Gastroesophageal sphincter (tissue), 4 donors: ENCODE results near the gene AMZ2. TPM values are rescaled to one million over a fixed set of nuclear protein-coding genes. Genes with fewer than 3 reads are reported as not detected.
A peak's percentile ranks its signal among the peaks of the same experiment; 100 is the strongest.
"Not testable (repeated sequence)": the region's sequence is repeated elsewhere in the genome, so short reads cannot be mapped to it uniquely, and the experiment has no call there.

Experiments used
- ATAC-seq: fragments of 150-250 bp; one replicate; pipeline ENCODE4 v1.9.1; 2016; ENCODE audit warnings: mild to moderate bottlenecking, moderate library complexity
- H3K27ac ChIP-seq, 4 donors: fragments of 200-600 bp; sonication (generic) in 3 of 4; 1 replicate in 3 of 4; 2 replicates in 1 of 4; pipeline ENCODE4 v1.5.1; 2016 to 2019
- H3K27me3 ChIP-seq: fragments of 200-600 bp; sonication (generic); one replicate; pipeline ENCODE4 v1.5.1; 2019
- H3K36me3 ChIP-seq, 2 donors: fragments of 200-600 bp; sonication (generic); one replicate each; pipeline ENCODE4 v1.5.1; 2019; ENCODE audit warnings: control low read depth in 1 of 2
- H3K4me1 ChIP-seq, 3 donors: fragments of 200-600 bp; sonication (generic); 1 replicate in 2 of 3; 2 replicates in 1 of 3; pipeline ENCODE4 v1.5.1; 2016 to 2019; ENCODE audit warnings: control low read depth in 2 of 3
- H3K4me3 ChIP-seq, 2 donors: fragments of 200-600 bp; sonication (generic); one replicate each; pipeline ENCODE4 v1.5.1; 2019; ENCODE audit warnings: mild to moderate bottlenecking in 1 of 2, moderate library complexity in 1 of 2
- H3K9me3 ChIP-seq, 3 donors: fragments of 200-600 bp; sonication (generic); one replicate each; pipeline ENCODE4 v1.5.1; 2017 to 2019; ENCODE audit warnings: control low read depth in 2 of 3
- EP300 ChIP-seq: sonication (generic); formaldehyde crosslinking; IDR thresholded peaks from one replicate; pipeline ENCODE4 v1.6.1; 2017; ENCODE audit warnings: antibody characterized with exemption, mild to moderate bottlenecking
- POLR2A ChIP-seq, 2 donors: fragments of 450-650 bp; IDR thresholded peaks; one replicate each; pipeline ENCODE4 v1.6.1; 2017; ENCODE audit warnings: antibody characterized with exemption in 2 of 2, mild to moderate bottlenecking in 2 of 2, moderate library complexity in 1 of 2
- POLR2AphosphoS5 ChIP-seq: sonication (generic); formaldehyde crosslinking; IDR thresholded peaks from one replicate; pipeline ENCODE4 v1.6.1; 2017; ENCODE audit warnings: antibody characterized with exemption
- WGBS, 2 donors: methylation state at CpG; one replicate each; pipeline ENCODE4 v1.1.5; 2018; ENCODE audit warnings: low coverage in 1 of 2; 5-methylcytosine and 5-hydroxymethylcytosine counted together
- total RNA-seq, 4 donors: library from RNA; depleted of rRNA; stranded (reverse); fragments of >200 nt; gene quantifications; one replicate each; pipeline ENCODE4 v1.1.0, GENCODE V29; 2016
- TF ChIP-seq, protein P1 (sequence below), 4 experiments: fragments of 200-600 bp in 2 of 4; fragments of 450-650 bp in 2 of 4; sonication (generic) in 1 of 4; IDR thresholded peaks; one replicate each; pipeline ENCODE4 v1.5.1; 2017 to 2019; ENCODE audit warnings: antibody characterized with exemption in 4 of 4, mild to moderate bottlenecking in 2 of 4, moderate library complexity in 2 of 4

Gene AMZ2
- total RNA-seq, 4 donors from 2014 or later: 54.9 to 76.5 (median 59.6) TPM

DNA sequence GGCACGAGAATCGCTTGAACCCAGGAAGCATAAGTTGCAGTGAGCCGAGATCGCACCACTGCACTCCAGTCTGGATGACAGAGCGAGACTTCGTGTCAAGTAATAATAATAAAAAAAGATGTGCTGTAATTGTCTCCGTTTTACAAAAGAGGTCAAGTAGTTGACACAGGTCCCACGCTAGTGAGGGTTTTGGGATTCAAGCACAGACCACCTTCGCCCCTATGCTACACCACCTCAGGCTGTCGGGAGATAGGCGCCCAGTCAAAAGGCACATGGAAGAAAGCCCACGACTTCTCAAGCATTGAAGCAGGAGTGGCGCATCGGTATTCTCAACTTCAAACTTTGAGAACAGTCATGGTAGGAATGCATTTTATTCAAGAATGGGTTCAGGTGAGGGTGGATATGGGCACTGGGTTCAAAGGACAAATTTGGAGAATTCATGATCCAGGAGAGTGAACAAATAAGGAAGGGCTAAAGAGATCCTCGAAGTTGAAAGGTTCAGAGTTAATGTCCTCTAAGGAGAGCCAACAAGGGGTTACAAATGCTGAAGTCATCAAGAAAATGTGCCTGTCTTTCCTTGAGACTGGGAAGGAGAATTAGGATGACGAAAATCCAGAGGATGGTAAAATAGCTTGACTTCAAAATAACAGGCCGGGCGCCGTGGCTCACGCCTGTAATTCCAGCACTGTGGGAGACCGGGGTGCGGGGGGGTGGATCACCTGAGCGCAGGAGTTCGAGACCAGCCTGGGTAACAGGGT lies 1.4 kb upstream of the AMZ2 start:
- H3K27ac ChIP-seq: peak overlapping the region in 2 of 4 donors; percentile 96 to 98

DNA sequence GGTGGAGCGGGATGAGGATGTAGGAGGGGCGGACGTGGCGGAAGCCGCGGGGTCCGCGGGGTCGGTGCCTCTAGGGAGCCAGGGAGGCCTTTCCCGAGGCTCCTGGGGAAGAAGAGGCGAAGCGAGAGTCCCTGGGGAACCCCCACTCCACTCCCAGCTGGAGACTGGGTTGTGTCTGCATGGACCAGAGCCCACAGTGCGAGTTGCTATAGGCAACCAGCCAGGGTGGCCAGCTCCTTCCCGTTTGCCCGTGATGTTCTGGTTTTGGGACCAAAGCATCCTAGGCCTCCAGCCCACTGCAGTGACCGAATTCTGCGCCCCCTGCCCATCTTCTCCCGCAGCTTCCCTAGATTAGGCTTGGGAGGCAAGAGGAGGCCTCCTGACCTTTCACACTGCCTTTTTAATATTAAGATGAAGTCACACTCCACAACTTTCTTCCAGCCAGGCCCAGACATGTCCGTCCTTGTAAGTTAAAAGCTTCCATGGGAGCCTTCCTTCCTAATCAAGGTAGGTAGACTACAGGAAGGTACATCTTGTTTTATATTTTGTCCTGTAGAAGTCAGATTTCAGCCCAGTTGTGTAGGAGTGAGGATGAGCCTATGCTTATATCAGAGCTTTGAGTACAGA lies 469 bp downstream of the AMZ2 start:
- no peak for TF ChIP-seq POLR2AphosphoS5
- TF ChIP-seq, protein P1, sequence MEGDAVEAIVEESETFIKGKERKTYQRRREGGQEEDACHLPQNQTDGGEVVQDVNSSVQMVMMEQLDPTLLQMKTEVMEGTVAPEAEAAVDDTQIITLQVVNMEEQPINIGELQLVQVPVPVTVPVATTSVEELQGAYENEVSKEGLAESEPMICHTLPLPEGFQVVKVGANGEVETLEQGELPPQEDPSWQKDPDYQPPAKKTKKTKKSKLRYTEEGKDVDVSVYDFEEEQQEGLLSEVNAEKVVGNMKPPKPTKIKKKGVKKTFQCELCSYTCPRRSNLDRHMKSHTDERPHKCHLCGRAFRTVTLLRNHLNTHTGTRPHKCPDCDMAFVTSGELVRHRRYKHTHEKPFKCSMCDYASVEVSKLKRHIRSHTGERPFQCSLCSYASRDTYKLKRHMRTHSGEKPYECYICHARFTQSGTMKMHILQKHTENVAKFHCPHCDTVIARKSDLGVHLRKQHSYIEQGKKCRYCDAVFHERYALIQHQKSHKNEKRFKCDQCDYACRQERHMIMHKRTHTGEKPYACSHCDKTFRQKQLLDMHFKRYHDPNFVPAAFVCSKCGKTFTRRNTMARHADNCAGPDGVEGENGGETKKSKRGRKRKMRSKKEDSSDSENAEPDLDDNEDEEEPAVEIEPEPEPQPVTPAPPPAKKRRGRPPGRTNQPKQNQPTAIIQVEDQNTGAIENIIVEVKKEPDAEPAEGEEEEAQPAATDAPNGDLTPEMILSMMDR (IDR thresholded peaks at IDR 0.05): no peak
- TF ChIP-seq POLR2A (IDR thresholded peaks at IDR 0.05): no peak
- no peak for TF ChIP-seq EP300

More for the DNA sequence above, 1.4 kb upstream of the AMZ2 start:
- H3K27me3 ChIP-seq: no peaks in the 10 kb centered on the region
- H3K36me3 ChIP-seq: peaks cover 0 to 14% of the 10 kb centered on the region in 2 donors
- no peak for ATAC-seq
- H3K4me1 ChIP-seq: peaks cover 0 to 22% (median 0%) of the 10 kb centered on the region in 3 donors
- WGBS, 2 donors: 83 to 94% methylated on average over 18 to 22 of the region's 24 CpGs
- peak overlapping the region in 1 of 2 donors; percentile 87 for H3K4me3 ChIP-seq
- TF ChIP-seq EP300 (no peak), POLR2AphosphoS5 (no peak), POLR2A (IDR thresholded peaks at IDR 0.05) (no peak)
- TF ChIP-seq, protein P1 (IDR thresholded peaks at IDR 0.05): no peak
- H3K9me3 ChIP-seq: no peaks in the 10 kb centered on the region

DNA sequence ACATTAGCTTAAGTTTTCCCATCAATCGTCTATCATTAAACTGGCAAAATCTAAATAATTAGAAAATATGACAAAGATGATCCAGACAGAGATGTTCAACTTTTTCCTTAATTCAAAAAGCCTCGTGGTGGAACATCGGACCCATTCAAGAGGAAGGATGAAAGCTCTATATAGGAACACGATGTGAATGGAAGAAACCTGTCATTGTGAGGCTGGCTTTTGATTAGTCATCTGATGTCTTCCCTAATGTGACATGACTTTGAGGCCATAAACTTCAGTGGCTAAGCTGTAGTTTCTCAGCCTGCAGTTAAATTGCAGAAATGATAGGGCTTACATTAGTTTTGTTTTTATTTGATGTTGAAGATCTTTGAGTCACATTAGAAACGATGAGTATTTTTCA lies 1.0 kb downstream of the AMZ2 start:
- no peaks in the 10 kb centered on the region for H3K27me3 ChIP-seq
- peak overlapping the region; percentile 79 to 98 (median 95) for H3K27ac ChIP-seq
- 48 to 70% methylated on average over 5 of the region's 5 CpGs for WGBS, 2 donors
- no peaks in the 10 kb centered on the region for H3K9me3 ChIP-seq
- no peak for ATAC-seq
- peak overlapping the region in 1 of 2 donors; percentile 87 for H3K4me3 ChIP-seq
- H3K4me1 ChIP-seq: peaks cover 0 to 22% (median 0%) of the 10 kb centered on the region in 3 donors
- TF ChIP-seq EP300 (no peak), POLR2AphosphoS5 (no peak), POLR2A (IDR thresholded peaks at IDR 0.05) (no peak)
- TF ChIP-seq, protein P1 (IDR thresholded peaks at IDR 0.05): no peak
- peaks cover 0 to 36% of the 10 kb centered on the region in 2 donors for H3K36me3 ChIP-seq

More for the DNA sequence above, 469 bp downstream of the AMZ2 start:
- 0 to 20% methylated on average over 1 to 4 of the region's 19 CpGs for WGBS, 2 donors
- H3K36me3 ChIP-seq: peaks cover 0 to 31% of the 10 kb centered on the region in 2 donors
- peak overlapping the region; percentile 55 to 87 for H3K4me3 ChIP-seq
- H3K27me3 ChIP-seq: no peaks in the 10 kb centered on the region
- H3K4me1 ChIP-seq: peaks cover 0 to 22% (median 0%) of the 10 kb centered on the region in 3 donors
- ATAC-seq: peak; percentile 66
- peak overlapping the region; percentile 79 to 98 (median 95) for H3K27ac ChIP-seq
- no peaks in the 10 kb centered on the region for H3K9me3 ChIP-seq

DNA sequence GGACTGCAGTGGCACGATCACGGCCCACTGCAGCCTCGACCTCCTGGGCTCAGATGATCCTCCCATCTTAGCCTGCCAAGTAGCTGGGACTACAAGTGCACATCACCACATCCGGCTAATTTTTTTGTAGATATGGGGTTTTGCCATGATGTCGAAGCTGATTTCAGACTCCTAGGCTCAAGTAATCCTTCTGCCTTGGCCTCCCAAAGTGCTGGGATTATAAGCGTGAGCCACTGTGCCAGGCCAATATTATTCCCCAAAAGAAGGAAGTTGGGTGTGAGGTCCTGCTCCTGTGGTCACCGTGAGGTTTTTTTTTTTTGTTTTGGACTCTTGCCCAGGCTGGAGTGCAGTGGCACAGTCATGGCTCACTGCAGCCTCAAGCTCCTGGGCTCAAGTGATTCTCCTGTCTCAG lies 1.5 kb downstream of the AMZ2 start:
- H3K27ac ChIP-seq: peak overlapping the region in 3 of 4 donors; percentile 94 to 98 (median 96)
- no peak for ATAC-seq
- H3K27me3 ChIP-seq: no peaks in the 10 kb centered on the region
- peaks cover 0 to 22% (median 0%) of the 10 kb centered on the region in 3 donors for H3K4me1 ChIP-seq
- H3K9me3 ChIP-seq: no peaks in the 10 kb centered on the region
- TF ChIP-seq POLR2A (IDR thresholded peaks at IDR 0.05) (no peak), EP300 (no peak), POLR2AphosphoS5 (no peak)
- TF ChIP-seq, protein P1 (IDR thresholded peaks at IDR 0.05): no peak
- H3K4me3 ChIP-seq: no peak overlapping the region
- WGBS, 2 donors: 53 to 64% methylated on average over 3 to 5 of the region's 7 CpGs
- peaks cover 0 to 41% of the 10 kb centered on the region in 2 donors for H3K36me3 ChIP-seq

DNA sequence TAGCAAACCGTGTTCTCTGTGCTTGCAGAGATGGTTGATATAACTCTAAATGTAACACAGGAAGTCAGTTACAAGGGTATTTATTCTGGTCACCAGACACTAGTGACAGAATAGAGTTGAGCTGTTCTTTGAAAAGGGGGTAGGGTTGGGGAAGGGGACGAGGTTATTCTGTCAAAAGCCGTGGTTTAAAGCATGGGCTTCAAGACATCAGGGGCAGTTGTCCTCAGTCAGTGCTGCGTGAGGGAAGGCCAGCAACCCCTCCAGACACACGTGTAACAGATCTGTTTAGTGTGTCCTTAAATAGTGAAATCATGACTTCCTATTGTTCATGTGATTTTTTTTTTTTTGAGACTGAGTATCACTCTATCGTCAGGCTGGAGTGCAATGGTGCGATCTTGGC lies 5.6 kb downstream of the AMZ2 start:
- ATAC-seq, H3K27me3 ChIP-seq, H3K27ac ChIP-seq, H3K9me3 ChIP-seq, H3K4me3 ChIP-seq: not testable (repeated sequence)
- WGBS, 2 donors: 72 to 84% methylated on average over 5 to 6 of the region's 7 CpGs
- peaks cover 0 to 72% of the 10 kb centered on the region in 2 donors for H3K36me3 ChIP-seq
- peaks cover 0 to 16% (median 0%) of the 10 kb centered on the region in 3 donors for H3K4me1 ChIP-seq
